ENCODE results near the gene SEM1.

DNA sequence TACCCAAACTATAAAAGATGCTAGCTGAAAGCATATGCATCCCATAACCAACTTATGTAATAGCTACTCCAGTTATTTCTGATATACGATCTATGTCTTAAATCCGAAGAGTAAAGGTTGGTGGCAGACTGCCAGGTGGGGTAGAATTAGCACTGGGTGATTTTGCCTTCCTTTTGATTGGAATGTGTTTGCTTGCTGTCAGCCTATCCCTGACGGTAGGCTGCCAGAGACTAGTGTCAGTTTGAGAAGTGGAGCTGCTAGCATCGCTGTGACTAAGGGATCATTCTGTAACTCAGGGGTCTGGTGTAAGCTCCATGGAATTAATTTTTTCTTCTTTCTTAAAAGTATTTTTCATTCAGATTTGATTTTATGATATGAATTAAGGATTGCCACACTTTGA lies 9.5 kb upstream of the SEM1 start:
- TF ChIP-seq, protein P1, sequence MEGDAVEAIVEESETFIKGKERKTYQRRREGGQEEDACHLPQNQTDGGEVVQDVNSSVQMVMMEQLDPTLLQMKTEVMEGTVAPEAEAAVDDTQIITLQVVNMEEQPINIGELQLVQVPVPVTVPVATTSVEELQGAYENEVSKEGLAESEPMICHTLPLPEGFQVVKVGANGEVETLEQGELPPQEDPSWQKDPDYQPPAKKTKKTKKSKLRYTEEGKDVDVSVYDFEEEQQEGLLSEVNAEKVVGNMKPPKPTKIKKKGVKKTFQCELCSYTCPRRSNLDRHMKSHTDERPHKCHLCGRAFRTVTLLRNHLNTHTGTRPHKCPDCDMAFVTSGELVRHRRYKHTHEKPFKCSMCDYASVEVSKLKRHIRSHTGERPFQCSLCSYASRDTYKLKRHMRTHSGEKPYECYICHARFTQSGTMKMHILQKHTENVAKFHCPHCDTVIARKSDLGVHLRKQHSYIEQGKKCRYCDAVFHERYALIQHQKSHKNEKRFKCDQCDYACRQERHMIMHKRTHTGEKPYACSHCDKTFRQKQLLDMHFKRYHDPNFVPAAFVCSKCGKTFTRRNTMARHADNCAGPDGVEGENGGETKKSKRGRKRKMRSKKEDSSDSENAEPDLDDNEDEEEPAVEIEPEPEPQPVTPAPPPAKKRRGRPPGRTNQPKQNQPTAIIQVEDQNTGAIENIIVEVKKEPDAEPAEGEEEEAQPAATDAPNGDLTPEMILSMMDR (IDR thresholded peaks at IDR 0.05), result no peak
- no peak for TF ChIP-seq POLR2A (IDR thresholded peaks at IDR 0.05)

All from testis (tissue), 2 donors.